Activated CD4-positive, CD25-positive, alpha-beta regulatory T cell treated with anti-CD3 and anti-CD28 coated beads, Interleukin-2, amount 50 U/mL, for 24 hours (primary cell): ENCODE results near the gene OR52I2.

Experiments used
- ATAC-seq, 2 donors: fragments of 150-1000 bp; cut with Tn5 transposase; one replicate each; pipeline ENCODE4 v1.10.0; 2021; ENCODE audit warnings: mild to moderate bottlenecking in 1 of 2, moderate library complexity in 1 of 2

OR52I2 gene

GRCh38 chr11:4610258-4610935 is 28.9 kb downstream of the OR52I2 start:
- ATAC-seq: no peak

GRCh38 chr11:4611986-4612385 is 30.4 kb downstream of the OR52I2 start:
- no peak for ATAC-seq

GRCh38 chr11:4615856-4616444 is 34.4 kb downstream of the OR52I2 start:
- ATAC-seq: no peak

GRCh38 chr11:4619514-4619913 is 38.0 kb downstream of the OR52I2 start:
- ATAC-seq: no peak

- ATAC-seq: no peak
Measured at GRCh38 chr11:4626207-4627099, 44.9 kb downstream of the OR52I2 start.

GRCh38 chr11:4636136-4636535 is 54.6 kb downstream of the OR52I2 start:
- no peak for ATAC-seq

- peak; percentile 80 to 86 for ATAC-seq
Measured at GRCh38 chr11:4636962-4637661, 55.6 kb downstream of the OR52I2 start, which contains the start of gene OR51D1. TSS of gene OR51D1 (plus strand) at chr11:4637477. CDS start at chr11:4639791, 2,314 bp downstream.

GRCh38 chr11:4637662-4638047 is 56.1 kb downstream of the OR52I2 start:
- no peak for ATAC-seq

GRCh38 chr11:4639931-4640330 is 58.4 kb downstream of the OR52I2 start:
- ATAC-seq: no peak

GRCh38 chr11:4641501-4641900 is 60.0 kb downstream of the OR52I2 start:
- no peak for ATAC-seq

- no peak for ATAC-seq
Measured at GRCh38 chr11:4642043-4642442, 60.5 kb downstream of the OR52I2 start.
